ENCODE data around the gene KRTAP10-11. TPM values are rescaled to one million over a fixed set of nuclear protein-coding genes. Genes with fewer than 3 reads are reported as not detected.
"Not testable (repeated sequence)": the region's sequence is repeated elsewhere in the genome, so short reads cannot be mapped to it uniquely, and the experiment has no call there.

KRTAP10-11 gene, protein sequence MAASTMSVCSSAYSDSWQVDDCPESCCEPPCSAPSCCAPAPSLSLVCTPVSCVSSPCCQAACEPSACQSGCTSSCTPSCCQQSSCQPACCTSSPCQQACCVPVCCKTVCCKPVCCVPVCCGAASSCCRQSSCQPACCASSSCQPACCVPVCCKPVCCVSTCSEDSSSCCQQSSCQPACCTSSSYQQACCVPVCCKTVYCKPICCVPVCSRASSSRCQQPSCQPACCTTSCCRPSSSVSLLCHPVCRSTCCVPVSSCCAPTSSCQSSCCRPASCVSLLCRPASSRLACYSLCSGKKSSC
- polyA plus RNA-seq (2012; ENCODE audit: missing spikeins): not detected

DNA sequence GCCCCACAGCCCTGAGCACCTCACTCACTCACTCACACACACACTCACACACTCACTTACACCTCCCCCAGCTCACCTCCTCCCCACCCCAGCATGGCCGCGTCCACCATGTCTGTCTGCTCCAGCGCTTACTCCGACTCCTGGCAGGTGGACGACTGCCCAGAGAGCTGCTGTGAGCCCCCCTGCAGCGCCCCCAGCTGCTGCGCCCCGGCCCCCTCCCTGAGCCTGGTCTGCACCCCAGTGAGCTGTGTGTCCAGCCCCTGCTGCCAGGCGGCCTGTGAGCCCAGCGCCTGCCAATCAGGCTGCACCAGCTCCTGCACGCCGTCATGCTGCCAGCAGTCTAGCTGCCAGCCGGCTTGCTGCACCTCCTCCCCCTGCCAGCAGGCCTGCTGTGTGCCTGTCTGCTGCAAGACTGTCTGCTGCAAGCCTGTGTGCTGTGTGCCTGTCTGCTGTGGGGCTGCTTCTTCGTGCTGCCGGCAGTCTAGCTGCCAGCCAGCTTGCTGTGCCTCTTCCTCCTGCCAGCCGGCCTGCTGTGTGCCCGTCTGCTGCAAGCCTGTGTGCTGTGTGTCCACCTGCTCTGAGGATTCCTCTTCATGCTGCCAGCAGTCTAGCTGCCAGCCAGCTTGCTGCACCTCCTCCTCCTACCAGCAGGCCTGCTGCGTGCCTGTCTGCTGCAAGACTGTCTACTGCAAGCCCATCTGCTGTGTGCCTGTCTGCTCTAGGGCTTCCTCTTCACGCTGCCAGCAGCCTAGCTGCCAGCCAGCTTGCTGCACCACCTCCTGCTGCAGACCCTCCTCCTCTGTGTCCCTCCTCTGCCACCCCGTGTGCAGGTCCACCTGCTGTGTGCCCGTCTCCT, at the start of gene KRTAP10-11:
TSS of gene KRTAP10-11 (plus strand) at position 49 of the 856 bp plus-strand sequence. CDS start at position 94, 45 bp downstream.
- DNase-seq (ENCODE audit: insufficient read length); FAIRE-seq: not testable (repeated sequence)

DNA sequence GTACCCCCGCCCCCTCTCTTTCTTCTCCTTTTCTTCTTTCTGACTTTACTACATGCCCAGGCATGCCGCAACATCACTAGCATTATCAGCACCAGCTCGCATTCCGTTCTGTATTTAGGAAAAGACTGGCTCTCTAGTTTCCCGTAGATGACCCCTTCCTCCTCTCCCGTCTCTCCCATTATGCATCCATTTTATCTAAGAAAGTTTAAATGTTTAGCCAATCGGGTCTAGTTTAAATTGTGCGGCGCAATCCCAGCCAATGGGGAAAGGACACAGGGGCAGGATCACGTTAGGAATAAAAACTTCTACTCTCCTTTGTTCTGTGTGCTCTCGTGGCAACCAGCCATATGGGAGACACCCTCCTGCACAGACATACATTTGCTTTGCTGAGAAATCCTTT, 48.2 kb upstream of the KRTAP10-11 start:
- FAIRE-seq: no peak
- DNase-seq (ENCODE audit: insufficient read length): no peak
- TF ChIP-seq TAF1 (IDR thresholded peaks at IDR 0.05; ENCODE audit: borderline replicate concordance, low read depth, low read length) (no peak), POLR2AphosphoS5 (IDR thresholded peaks at IDR 0.05; ENCODE audit: low read depth, low read length) (no peak), POLR2A (IDR thresholded peaks at IDR 0.05; ENCODE audit: low read depth, low read length) (no peak)

DNA sequence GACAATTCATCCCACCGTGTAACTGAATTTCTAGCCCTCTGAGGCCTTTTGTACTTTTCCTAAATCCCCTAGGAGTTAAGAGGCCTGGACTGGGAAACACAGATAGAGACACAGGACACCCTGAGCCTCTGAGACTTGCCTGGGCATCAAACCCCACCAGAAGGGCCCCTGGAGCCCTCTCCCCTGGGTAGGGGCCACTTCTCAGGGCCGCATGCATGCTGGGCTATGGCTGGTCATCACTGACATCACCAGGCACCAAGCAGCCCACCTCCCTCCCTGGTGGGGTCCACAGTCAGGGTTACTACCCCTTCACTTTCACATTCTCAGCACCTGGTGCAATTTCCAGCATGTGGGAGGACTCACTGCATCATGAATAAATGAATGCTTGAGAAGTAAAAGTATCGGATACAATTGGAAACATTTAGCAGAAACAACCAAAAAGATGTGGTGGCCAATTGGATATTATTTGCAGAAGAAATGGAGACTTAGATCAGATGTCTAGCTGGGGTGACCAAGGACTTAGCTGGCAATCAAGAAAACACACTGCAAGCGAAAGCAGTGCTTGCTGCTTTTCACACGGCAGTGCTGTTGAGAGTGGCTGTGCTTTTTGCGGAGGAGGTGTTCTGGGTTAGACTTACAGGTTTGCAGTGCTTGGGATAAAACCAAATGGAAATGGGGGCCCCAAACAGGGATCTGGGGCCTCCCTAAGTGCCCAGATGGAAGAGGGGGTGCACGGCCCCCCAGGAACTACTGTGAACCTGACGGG, 46.8 kb upstream of the KRTAP10-11 start:
- no peak for TF ChIP-seq POLR2AphosphoS5 (IDR thresholded peaks at IDR 0.05; ENCODE audit: low read depth, low read length)
- no peak for TF ChIP-seq POLR2A (IDR thresholded peaks at IDR 0.05; ENCODE audit: low read depth, low read length)
- no peak for TF ChIP-seq TAF1 (IDR thresholded peaks at IDR 0.05; ENCODE audit: borderline replicate concordance, low read depth, low read length)
- DNase-seq (ENCODE audit: insufficient read length) (no peak), FAIRE-seq (no peak)

DNA sequence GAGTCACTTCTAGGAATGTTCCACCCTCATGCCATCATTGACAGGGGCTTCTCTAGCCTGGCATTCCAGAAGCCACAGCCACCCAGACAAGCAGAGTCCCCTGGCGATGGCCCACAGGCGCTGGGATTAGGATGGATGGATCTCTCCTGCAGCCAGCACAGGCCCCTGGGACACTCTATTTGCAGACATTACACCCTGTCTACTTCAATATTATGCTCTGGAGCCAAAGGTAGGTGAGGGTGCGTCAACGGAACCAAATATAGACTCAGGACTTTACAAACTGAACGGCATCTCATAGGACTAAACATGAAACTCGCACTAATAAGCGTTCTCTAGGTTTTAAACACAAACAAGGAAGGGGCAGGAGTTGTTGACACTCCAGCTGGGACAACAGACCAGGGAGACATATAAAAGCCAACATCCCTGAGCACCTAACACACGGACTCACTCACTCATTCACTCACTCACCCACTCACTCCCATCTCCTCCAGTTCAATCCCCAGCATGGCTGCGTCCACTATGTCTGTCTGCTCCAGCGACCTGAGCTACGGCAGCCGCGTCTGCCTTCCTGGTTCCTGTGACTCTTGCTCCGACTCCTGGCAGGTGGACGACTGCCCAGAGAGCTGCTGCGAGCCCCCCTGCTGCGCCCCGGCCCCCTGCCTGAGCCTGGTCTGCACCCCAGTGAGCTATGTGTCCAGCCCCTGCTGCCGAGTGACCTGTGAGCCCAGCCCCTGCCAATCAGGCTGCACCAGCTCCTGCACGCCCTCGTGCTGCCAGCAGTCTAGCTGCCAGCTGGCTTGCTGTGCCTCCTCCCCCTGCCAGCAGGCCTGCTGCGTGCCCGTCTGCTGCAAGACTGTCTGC, 45.9 kb upstream of the KRTAP10-11 start, which contains the start of gene KRTAP10-7:
TSS of gene KRTAP10-7 (plus strand) at position 480 of the 861 bp plus-strand sequence. CDS start at position 505, 25 bp downstream.
- DNase-seq (ENCODE audit: insufficient read length); FAIRE-seq: not testable (repeated sequence)

DNA sequence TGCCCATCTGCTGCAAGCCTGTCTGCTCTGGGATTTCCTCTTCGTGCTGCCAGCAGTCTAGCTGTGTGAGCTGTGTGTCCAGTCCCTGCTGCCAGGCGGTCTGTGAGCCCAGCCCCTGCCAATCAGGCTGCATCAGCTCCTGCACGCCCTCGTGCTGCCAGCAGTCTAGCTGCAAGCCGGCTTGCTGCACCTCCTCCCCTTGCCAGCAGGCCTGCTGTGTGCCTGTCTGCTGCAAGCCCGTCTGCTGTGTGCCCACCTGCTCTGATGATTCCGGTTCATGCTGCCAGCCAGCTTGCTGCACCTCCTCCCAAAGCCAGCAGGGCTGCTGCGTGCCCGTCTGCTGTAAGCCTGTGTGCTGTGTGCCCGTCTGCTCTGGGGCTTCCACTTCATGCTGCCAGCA, 45.1 kb upstream of the KRTAP10-11 start:
- FAIRE-seq; DNase-seq (ENCODE audit: insufficient read length): not testable (repeated sequence)

DNA sequence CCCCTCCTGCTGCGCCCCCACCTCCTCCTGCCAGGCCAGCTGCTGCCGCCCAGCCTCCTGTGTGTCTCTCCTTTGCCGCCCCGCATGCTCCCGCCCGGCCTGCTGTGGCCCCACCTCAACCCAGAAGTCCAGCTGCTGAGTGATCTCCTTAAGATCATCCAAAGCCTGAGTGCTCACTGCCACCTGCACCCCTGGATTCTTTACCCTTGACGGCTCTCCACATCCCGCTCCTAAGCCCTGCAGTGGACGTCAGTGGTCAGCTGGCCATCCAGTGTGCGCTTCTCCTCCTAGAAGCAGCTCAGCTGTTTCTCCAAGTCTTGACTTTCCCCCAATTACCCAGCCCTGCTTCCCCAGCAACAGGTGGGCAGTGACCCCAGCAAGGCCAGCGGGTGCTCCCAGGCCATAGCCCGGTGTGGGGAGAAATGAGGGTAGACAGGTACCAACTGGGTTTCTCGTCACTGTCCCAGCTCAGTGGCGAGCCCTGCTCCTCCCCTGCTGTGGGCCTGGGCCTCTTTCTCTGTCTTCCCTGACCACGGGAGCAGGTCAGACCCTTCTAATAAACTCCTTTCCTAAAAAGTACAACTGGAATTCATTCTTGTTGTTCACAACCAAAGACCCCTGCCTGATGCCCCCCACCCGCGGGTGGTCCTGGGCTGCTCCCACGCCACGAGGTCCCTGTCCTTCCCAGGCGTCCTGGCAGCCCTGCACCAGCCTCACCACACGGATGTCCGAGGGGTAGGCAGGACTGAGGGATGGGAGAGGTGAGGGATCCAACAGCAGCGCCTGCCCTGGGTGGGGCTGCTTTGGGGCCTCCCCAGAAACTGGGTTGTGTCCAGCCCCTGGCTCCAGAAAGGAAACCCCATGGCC, 44.4 kb upstream of the KRTAP10-11 start:
- no peak for DNase-seq (ENCODE audit: insufficient read length)
- FAIRE-seq: no peak
- TF ChIP-seq TAF1 (IDR thresholded peaks at IDR 0.05; ENCODE audit: borderline replicate concordance, low read depth, low read length) (no peak), POLR2A (IDR thresholded peaks at IDR 0.05; ENCODE audit: low read depth, low read length) (no peak), POLR2AphosphoS5 (IDR thresholded peaks at IDR 0.05; ENCODE audit: low read depth, low read length) (no peak)

DNA sequence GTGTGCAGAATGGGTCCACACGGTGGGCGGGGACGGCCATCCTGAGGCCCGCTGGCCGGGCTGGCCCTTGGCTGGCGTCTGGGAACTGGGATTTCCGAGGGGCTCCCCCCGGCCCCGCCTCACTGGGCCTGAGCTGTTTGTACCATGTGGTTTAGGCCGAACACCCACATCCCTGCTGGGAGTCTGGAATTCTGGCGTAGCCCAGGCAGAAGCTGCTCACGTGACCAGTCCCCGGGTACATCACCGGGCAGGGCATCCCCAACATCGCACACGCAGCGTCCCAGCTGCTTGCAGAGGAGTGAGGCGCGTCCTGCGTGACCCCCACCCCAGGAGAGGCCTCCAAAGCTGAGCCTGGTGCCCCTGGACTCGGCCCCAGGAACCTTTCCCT, 43.8 kb upstream of the KRTAP10-11 start:
- TF ChIP-seq TAF1 (IDR thresholded peaks at IDR 0.05; ENCODE audit: borderline replicate concordance, low read depth, low read length): no peak
- no peak for TF ChIP-seq POLR2AphosphoS5 (IDR thresholded peaks at IDR 0.05; ENCODE audit: low read depth, low read length)
- TF ChIP-seq POLR2A (IDR thresholded peaks at IDR 0.05; ENCODE audit: low read depth, low read length): no peak
- DNase-seq (ENCODE audit: insufficient read length) (no peak), FAIRE-seq (no peak)

DNA sequence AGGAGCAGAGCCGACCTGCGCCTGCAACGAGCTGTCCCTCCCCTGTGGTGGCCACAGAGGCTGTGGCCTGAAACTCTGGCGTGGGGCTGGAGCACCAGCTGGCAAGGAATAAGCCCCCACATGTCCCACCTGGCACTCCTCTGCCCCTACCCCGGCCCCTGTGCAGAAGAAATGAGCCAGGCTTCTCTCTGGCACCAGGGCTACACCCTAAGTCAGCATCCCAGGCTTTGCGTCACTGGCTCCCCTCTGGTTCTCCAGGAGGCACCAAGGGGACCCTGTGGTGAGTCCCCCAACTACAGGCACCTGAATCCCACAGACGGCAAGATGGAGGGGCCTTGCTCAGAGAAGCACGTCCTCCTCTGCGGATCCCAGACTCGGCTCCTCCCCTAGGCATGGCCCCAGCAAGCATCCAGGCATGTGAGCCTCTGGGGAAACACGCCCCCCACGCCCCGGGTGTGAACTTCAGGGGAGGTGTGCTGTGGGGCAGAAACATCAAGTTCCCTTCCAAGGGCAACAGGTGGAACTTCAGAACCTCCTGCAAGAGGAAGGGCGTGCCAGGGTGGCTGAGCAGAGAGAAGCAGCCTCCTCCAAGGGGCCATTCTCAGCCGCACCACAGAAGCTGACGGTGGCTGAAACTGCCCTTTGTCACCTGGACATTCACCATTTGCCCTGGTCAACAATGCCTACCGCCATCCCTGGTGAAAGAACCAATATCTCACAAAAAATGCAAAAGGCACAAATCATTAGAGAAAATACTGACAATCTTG, 42.9 kb upstream of the KRTAP10-11 start:
- FAIRE-seq (no peak), DNase-seq (ENCODE audit: insufficient read length) (no peak)
- TF ChIP-seq TAF1 (IDR thresholded peaks at IDR 0.05; ENCODE audit: borderline replicate concordance, low read depth, low read length) (no peak), POLR2A (IDR thresholded peaks at IDR 0.05; ENCODE audit: low read depth, low read length) (no peak), POLR2AphosphoS5 (IDR thresholded peaks at IDR 0.05; ENCODE audit: low read depth, low read length) (no peak)

DNA sequence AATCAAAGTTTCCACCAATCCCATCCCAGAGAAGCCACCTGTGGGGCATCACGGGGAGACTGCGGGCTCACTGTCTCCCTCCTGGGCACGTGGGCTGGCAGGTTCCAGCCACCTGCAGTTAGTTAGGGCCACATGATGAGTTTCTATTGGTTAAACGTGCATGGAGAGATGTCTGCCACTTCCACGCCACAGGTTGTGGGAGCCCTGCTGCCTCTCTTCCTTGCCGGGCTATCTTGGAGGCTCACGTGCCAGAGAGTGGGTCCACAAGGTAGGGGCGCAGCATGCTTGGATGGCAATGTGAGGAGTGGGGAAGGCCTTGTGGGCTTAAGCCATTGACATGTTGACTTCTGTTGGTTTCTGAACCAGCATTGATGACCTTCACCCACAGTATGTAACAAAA, 42.3 kb upstream of the KRTAP10-11 start:
- FAIRE-seq: no peak
- no peak for DNase-seq (ENCODE audit: insufficient read length)
- TF ChIP-seq POLR2A (IDR thresholded peaks at IDR 0.05; ENCODE audit: low read depth, low read length) (no peak), POLR2AphosphoS5 (IDR thresholded peaks at IDR 0.05; ENCODE audit: low read depth, low read length) (no peak), TAF1 (IDR thresholded peaks at IDR 0.05; ENCODE audit: borderline replicate concordance, low read depth, low read length) (no peak)

DNA sequence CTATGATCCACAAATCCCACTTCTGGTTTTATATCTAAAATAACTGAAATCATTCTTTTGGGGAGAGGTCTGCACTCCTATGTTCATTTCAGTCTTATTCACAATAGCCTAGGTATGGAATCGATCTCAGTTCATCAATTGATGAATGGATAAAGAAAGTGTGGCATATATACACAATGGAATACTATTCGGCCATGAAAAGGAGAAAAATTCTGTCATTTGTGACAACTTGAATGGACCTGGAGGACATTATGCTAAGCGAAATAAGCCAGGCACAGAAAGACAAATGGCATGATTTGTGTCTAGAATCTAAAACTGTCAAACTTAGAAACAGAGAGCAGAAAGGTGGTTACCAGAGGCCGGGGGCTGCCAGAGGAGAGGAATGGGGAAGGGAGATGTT, 39.7 kb upstream of the KRTAP10-11 start:
- DNase-seq (ENCODE audit: insufficient read length): no peak
- no peak for FAIRE-seq
- TF ChIP-seq TAF1 (IDR thresholded peaks at IDR 0.05; ENCODE audit: borderline replicate concordance, low read depth, low read length): no peak
- TF ChIP-seq POLR2AphosphoS5 (IDR thresholded peaks at IDR 0.05; ENCODE audit: low read depth, low read length): no peak
- no peak for TF ChIP-seq POLR2A (IDR thresholded peaks at IDR 0.05; ENCODE audit: low read depth, low read length)

Data from GM12892 (cell line).